ENCODE data around the gene FARP2. TPM values are rescaled to one million over a fixed set of nuclear protein-coding genes. Genes with fewer than 3 reads are reported as not detected.
"Not testable (repeated sequence)": the region's sequence is repeated elsewhere in the genome, so short reads cannot be mapped to it uniquely, and the experiment has no call there.

Gene FARP2
- total RNA-seq, 1 experiment from 2014 or later: 36.3 TPM

DNA sequence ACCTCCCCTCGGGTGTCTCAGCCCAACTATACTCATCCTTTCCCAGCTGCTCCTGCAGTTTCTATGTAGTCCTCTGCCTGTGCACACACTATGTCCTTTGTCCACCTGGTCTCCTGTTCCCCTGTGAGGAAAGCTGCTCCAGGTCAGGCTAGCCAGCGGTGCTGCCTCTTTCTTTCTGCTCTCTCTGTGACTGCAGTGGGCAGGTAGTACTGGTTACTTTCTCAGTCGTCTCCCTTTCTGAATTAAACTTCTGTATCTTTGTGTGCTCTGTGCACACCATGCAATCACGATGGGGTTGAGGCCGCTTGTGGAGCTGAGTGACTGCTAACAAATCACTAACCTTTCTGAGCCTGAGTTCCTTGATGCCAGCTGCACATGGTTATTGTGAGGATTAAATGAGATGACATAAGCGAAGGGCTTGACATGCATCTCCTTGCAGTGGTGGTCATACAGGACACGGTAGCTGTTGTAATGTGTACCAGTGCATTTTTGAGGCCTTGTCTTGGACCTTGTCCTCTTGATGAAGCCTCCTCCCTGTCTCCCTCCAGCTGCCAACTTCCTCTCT lies 3.5 kb downstream of the FARP2 start:
- no peak for DNase-seq (ENCODE audit: low spot score)
- in situ Hi-C loops (cut with HindIII; ENCODE audit: low sequenced_read_pairs): no loop called here

DNA sequence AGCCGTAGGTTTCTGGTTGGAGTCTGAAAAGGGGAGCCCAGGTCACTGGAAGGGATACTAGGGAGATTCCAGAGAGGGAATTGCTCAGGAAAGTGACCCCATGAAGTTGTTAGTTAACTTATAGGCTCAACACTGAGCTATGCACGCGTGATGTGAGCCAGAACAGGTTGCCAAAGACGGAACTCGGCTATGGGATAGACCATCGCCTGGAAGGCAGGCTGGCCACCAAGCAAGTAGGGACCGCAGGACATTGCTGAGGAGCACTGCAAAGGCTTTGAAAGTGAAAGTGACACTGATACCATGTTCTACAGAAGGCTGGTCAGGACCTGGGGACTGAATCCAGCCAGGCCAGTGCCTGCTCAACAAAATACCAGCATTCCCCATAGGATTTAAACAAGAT lies 7.3 kb downstream of the FARP2 start:
- in situ Hi-C loops (cut with HindIII; ENCODE audit: low sequenced_read_pairs): no loop called here

DNA sequence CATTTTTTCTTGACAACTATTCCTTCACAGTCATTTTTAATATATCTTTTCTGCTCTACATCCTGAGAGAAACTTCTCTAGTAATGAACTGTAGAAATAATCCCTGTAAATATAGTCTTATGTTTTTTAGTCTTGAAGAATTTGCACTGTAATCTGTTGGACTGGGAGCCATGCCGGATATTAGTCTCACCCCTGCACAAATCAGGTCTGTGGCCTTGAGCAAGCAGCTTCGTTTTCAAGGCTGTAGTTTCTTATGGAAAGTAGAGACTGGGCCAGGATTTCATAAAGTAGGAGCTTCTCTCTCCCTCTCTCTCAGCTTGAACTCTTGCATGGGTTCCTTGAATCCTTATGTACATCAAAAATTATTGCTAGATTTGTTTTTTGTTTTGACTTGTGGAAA lies 8.7 kb downstream of the FARP2 start:
- DNase-seq (ENCODE audit: low spot score): no peak
- in situ Hi-C loops (cut with HindIII; ENCODE audit: low sequenced_read_pairs): no loop called here

More for the DNA sequence above, 7.3 kb downstream of the FARP2 start:
- DNase-seq (ENCODE audit: low spot score): peak; percentile 46

DNA sequence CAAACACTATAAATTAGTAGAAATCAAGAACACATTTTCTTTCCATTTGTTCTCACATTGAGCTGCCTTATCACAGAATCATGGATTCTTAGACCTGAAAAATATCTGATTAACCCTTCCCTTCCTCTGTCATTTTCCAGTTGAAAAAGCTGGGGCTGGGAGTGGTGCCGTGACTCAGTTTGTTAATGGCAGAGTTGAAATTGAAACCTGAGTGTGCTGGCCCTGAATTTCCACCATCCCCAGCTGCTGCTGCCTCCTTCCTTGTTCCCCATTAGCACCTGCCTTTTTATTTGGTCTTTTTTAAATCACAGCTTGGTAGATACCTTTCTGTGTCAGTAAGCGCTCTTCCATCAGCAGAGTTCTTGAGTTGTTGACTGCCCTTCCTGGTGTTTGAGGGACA lies 10.6 kb downstream of the FARP2 start:
- in situ Hi-C loops (cut with HindIII; ENCODE audit: low sequenced_read_pairs): no loop called here
- no peak for DNase-seq (ENCODE audit: low spot score)

DNA sequence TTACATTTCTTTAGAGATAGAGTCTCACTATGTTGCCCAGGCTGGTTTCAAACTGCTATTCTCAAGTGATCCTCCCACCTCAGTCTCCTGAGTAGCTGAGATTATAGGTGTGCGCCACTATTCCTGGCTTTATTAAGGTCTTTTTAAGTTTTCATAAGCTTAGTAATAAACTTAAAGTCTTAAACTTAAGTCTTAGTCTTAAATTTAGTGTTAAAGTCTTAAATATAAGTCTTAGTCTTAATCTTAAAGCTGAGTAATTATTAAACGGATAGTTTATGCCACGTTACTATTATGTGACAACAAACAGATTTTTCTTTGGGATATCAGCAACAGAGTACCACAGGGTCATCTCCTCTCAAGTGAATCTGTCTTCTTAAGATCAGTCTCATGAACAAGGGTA lies 12.6 kb downstream of the FARP2 start:
- in situ Hi-C loops (cut with HindIII; ENCODE audit: low sequenced_read_pairs): no loop called here
- DNase-seq (ENCODE audit: low spot score): no peak

DNA sequence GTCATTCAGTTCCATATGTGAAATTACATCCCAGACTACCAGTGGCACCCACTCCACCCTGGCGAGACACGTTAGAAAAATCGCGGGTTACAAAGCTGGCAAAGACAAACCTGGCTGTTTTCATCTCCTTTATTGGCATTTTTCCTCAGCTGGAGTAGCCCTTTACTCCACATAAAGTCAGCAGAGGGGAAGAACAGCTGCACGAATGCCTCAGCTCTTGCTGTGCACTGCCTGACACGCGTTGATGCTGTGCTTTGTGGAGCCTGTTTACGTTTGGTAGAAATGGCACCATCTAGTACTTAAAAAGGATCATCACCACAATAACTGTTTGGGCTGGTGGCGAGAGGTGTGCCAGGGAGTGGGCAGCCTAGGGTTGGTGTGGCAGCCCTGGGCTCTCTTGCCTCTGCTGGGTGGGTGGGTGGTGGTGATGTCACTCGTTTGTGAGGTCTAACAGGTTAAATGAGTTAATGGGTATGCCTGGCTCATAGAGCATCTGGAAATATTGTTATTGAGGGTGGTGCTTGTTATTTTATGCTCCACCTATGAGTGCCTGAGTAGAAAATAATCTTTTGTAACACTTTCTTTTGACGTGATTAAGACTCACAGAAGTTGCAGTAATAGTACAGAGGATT lies 16.4 kb downstream of the FARP2 start:
- no peak for DNase-seq (ENCODE audit: low spot score)
- in situ Hi-C loops (cut with HindIII; ENCODE audit: low sequenced_read_pairs): no loop called here

DNA sequence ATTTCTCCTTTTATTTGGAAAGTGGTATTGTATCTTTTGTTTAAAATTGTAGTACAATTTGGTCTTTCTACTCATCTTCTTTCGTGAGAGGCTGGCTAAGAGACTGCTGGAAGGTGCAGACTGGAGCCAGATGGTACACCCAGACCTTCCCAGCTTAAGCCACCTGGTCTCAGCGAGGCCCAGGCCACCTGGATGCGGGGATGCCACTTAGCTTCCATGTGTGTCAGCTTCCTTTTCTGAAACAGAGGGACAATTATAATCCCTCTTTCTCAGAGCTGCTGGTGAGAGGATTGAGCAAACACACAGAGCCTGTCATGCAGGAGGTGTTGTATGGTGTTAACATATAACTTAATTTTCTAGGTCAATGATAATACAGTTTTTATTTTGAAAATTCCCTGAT lies 17.4 kb downstream of the FARP2 start:
- DNase-seq (ENCODE audit: low spot score): peak; percentile 97
- in situ Hi-C loops (cut with HindIII; ENCODE audit: low sequenced_read_pairs): no loop called here

DNA sequence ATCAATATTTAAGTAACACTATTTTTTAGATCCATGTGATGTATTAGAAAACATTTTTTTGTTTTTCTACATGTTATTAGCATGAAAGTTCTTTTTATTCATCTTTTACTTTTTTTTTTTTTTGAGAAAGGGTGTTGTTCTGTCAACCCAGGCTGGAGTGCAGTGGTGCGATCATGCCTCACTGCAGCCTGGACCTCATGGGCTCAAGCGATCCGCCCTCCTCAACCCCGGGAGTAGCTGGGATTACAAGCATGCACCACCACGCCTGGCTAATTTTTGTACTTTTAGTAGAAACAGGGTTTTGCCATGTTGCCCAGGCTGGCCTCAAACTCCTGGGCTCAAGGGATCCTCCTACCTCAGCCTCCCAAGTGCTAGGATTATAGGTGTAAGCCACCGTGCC lies 17.8 kb downstream of the FARP2 start:
- in situ Hi-C loops (cut with HindIII; ENCODE audit: low sequenced_read_pairs); DNase-seq (ENCODE audit: low spot score): not testable (repeated sequence)

DNA sequence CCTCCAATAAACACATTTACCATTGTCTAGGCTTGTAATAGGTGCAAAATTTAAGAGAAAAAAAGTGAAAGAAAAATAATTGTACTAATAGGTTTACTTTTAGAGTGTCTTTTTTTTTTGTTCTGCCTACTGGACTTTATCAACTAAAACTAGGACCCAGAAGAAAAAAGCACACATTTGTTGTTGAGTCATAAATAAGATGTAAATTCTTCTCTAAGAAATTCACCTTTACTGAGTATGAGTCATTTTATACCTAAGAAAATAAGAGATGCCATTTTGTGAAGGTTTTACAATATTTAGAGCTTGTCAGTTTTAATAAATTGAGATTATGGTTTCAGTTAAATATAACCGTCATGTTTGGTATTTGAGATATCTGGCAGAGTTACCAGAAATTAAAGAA lies 19.2 kb downstream of the FARP2 start:
- DNase-seq (ENCODE audit: low spot score): no peak
- in situ Hi-C loops (cut with HindIII; ENCODE audit: low sequenced_read_pairs): no loop called here

DNA sequence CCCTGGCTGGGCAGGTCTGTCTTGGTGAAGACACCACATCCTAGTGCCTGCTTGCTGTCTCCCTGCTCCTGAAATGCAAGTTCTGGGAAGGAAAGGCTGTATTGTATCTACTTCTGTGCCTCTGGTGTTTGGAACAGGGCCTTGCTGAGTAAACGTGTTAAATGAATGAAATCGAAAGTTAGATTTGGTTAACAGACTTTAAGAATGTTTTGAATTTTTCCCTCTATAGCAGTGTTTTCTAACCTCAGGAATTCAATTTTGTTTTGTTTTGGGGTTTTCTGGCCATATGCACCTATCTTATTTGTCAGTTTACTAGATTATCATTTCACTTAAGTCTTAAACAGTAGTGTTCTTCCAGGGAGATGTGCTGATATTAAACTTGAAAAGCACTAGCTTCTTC lies 20.7 kb downstream of the FARP2 start:
- in situ Hi-C loops (cut with HindIII; ENCODE audit: low sequenced_read_pairs): no loop called here
- no peak for DNase-seq (ENCODE audit: low spot score)

DNA sequence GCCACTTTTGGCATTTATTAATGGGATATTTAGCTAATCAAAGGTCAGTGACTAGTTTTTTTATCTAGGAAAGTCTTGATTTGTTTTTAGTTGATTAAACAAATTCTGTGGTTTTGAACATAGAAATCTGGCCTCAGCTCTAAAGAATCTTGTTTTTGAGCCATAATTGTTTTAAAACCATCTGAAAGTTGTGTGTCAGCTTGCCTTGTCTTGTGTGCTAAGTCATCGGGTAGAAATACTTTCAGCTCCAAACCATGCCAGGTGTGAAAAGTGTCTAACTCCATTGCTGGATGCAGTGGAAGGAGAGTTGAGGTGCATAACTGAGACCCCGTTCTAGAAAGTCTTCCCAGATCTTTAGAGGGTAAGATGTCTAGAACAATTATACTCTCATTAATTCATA lies 22.7 kb downstream of the FARP2 start:
- in situ Hi-C loops (cut with HindIII; ENCODE audit: low sequenced_read_pairs): no loop called here
- DNase-seq (ENCODE audit: low spot score): no peak

DNA sequence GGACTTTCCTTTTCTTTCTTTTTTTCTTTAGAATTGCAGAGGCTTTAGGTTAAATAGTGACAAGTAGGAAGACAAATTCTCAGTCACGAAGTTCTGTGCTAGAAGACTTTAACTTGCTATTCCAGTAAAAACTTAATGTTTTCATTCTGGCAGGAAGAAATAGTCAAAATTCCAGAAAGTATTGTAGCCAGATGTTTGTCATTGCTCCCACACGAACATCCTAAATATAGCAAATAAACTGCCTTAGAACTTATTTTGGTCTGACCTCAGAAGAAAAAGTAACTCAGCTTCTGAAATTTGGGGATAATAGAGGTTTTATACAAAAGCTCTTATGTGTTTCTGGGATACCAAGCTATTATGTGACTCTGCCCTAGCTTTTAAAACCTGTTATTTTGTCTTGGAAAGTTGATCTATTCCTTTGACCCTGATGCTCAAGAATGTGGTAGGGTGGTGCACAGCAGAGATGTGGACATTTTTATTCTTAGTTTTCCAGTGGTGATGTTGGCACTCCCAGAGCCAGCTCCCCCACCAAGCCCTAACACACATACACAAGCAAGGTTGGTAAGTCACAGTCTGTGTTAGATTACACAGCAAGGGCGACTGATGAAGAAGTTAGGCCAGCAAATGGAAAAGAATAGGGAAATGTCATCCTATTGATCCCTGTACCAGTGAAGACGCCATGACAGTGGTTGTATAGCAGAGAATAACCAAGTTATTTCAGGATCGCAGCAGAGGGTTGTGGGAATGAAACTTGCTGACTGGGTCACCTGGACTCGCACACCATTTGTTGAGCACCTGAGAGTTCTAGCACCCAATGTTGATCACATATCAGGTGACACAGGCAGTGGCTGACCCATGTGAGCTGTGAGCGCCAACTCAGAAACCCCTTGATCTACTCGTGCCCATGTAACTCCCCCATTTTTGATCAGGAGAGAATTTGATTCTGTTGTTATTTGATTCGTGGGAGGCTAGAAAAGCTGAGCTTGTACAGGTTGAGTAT lies 23.7 kb downstream of the FARP2 start:
- no peak for DNase-seq (ENCODE audit: low spot score)
- in situ Hi-C loops (cut with HindIII; ENCODE audit: low sequenced_read_pairs): no loop called here

DNA sequence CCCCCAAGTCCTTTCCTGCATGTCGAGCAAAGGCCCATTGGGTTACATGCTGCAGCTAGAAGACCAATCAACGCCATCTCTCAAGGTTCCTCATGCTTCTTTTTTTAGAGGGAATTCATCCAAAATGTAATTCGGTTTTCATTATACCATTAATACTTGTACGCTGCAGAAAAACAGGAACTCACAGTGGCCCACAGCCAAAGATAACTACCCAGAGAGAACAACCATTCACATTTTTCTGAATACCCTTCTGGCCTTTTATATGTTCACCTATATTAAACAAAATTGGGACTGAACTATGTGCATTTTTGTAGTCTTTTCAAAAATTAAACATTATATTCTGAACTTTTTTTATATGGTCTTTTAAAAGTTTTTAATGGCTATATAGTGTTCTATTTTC lies 25.8 kb downstream of the FARP2 start:
- no peak for DNase-seq (ENCODE audit: low spot score)
- in situ Hi-C loops (cut with HindIII; ENCODE audit: low sequenced_read_pairs): no loop called here

DNA sequence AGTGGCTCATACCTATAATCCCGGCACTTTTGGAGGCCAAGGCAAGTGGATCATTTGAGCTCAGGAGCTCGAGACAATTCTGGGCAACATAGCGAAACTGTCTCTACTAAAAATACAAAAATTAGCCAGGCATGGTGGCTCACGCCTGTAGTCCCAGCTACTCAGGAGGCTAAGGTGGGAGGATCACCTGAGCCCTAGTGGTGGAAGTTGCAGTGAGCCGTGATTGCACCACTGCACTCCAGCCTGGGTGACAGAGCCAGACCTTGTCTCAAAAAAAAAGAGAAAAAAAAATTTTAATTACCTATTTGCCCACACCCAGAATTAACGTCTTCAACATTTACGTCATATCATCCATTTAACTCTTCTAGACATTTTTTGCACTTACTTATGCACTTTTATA lies 29.4 kb downstream of the FARP2 start:
- in situ Hi-C loops (cut with HindIII; ENCODE audit: low sequenced_read_pairs); DNase-seq (ENCODE audit: low spot score): not testable (repeated sequence)

DNA sequence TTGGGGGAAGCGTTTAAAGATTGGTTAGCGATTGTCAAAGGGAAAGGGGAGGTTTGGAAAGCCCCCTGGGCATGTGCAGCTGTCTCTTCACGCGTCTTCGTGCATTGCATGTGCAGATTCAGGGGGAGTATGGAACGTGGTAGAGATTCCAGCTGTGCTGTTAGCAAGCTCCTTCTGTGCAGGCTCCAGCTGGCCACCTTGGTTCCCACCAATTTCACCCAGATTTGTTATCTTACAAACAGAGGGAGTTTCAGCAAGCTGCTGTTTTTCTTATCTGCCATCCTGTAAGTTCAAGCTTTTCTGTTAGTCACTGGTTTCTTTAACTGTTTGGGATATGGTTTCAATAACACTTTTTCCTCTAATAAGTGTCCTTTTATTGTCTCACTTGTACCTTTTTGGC lies 30.4 kb downstream of the FARP2 start:
- in situ Hi-C loops (cut with HindIII; ENCODE audit: low sequenced_read_pairs): no loop called here
- DNase-seq (ENCODE audit: low spot score): no peak

DNA sequence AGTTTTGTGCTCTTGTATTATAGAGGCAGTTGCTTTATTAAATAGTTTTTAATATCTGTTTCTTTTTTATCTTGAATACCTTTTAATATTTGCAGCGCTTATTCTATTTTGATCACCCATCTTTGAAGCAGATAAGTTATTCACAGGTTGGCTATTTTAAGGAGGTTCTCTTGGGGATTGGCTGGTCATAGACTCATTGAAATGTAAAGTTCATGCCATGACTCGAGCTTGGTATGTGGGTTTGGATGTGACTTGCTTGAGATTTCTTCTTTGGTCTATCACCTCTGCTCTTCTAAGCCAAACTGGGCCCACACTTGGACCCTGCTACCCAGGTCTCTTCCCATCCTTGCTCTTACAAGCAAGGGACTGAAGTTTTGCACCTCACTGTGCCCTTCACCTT lies 33.6 kb downstream of the FARP2 start:
- DNase-seq (ENCODE audit: low spot score): peak; percentile 15
- in situ Hi-C loops (cut with HindIII; ENCODE audit: low sequenced_read_pairs): no loop called here

DNA sequence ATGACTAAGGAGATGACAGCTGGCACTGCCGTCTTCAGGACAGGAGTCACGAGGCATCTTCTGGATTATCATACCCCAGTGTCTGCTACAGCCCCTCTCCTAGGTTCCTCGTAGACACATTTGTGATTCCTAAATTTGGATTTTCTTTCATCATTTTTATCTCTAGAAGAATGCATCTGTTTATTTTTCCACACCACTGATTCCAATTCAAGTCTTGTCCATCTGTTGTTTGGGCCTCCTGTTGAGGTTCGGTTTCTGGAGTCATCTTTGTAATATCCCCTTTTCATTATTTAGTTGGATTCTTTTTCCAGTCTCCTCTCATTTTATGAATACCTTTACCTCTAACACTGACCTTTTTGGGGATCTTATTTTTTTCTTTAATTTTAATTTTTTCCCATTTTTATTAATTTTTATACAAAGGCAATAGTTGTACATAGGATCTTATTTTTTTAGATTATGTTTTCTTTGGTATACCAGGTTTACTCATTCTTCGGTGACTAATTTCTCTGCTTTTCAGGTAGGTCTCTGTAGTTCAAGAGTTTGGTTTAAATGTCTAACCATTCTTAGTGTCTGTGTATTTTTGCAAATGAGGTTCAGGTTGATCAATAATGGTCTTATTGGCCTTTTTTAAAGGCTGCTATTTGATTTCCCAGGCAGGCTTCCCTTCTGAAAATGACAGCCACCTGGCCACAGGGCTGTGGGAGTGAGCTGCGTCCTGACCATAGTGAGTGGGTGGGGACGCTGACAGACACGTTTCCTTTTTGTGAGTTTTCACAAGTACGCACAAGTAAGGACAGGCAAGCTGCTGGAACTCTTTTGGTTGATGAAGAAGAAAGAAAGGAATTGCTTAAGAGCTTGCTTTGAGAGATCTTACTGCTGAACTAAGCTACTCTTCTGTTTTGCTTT lies 34.5 kb downstream of the FARP2 start:
- in situ Hi-C loops (cut with HindIII; ENCODE audit: low sequenced_read_pairs): no loop called here
- DNase-seq (ENCODE audit: low spot score): peak; percentile 91

DNA sequence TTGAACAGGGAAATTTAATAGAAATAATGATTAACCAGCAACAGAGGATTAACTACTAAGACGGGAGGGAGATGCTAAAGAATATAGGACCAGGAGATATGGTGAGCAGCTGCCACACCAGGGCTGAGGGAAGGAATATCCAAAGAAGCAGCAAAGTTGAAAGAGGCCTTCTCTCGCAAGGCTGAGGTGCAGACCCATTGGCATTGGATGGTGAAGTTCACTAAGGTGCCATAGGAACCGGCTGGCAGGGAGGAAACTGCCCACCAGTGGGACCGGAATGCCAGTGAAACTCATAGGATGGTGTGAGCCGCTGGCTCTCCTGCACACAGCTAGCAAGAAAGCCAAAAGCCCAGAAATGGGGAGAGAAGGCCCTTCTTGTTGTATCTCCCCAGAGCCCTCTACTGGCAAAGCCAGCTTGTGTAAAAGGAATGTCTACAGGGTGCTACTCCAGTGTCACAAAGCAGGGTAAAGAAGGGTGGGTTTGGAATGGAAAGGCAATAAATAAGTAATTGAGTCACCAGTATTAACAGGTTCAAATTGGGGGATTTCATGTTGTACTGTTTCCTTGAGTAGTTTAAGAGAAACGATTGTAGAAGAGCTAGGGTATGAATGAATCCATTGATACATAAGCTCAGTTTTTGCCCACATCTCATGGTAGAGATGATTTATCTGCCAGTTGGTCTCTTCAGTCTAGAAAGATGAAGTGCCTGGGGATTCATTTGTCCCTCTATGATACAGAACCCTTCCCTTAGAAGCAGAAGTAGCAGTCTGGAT lies 36.0 kb downstream of the FARP2 start:
- DNase-seq (ENCODE audit: low spot score): peak; percentile 66
- in situ Hi-C loops (cut with HindIII; ENCODE audit: low sequenced_read_pairs): no loop called here

DNA sequence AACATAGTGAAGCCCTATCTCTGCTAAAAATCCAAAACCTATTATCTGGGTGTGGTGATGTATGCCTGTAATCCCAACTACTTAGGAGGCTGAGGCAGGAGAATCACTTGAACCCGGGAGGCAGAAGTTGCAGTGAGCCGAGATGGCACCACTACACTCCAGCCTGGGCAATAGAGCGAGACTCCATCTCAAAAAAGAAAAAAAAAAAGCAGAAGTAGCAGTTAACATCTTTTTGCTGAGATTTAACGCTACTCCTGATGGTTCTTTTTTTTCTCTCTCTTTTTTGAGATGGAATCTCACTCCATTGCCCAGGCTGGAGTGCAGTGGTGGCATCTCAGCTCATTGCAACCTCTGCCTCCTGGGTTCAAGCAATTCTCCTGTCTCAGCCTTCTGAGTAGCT lies 36.7 kb downstream of the FARP2 start:
- in situ Hi-C loops (cut with HindIII; ENCODE audit: low sequenced_read_pairs); DNase-seq (ENCODE audit: low spot score): not testable (repeated sequence)

Data from G401 (cell line).